Choroid plexus epithelial cell (primary cell): ENCODE data around the gene AMDHD1.

ENCODE experiments used
- DNase-seq: peaks from one replicate; pipeline ENCODE4 v3.0.0-alpha.2; 2010; ENCODE audit warnings: low read depth
- H3K4me3 ChIP-seq: 2 replicates; pipeline ENCODE4 v1.5.1; 2011; ENCODE audit warnings: low read depth, mild to moderate bottlenecking, control low read depth, low read length, moderate library complexity
- TF ChIP-seq, protein P1 (sequence below): conservative IDR thresholded peaks from 2 replicates; pipeline ENCODE4 v1.5.1; 2011; ENCODE audit warnings: low read depth, mild to moderate bottlenecking, control low read depth, inconsistent platforms, low read length, moderate library complexity

Gene AMDHD1

DNA sequence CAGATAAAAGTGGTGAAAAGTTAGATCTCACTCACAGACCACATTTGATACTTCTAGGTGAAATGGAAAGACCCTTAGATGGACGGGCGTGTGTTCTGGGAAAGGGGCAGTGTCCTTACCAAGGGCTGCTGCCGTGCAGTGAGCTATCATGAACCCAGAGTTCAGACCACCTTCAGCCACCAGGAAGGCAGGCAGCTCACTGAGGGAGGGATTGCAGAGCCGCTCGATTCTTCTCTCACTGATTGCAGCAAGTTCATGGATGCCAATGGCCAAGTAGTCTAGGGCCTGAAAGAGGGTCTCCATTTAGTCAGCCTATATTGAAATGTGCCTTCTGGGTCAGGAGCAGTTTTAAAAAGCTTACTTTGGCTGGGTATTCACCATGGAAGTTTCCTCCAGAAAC, 37.3 kb downstream of the AMDHD1 start:
- no peak overlapping the region for H3K4me3 ChIP-seq
- TF ChIP-seq, protein P1, sequence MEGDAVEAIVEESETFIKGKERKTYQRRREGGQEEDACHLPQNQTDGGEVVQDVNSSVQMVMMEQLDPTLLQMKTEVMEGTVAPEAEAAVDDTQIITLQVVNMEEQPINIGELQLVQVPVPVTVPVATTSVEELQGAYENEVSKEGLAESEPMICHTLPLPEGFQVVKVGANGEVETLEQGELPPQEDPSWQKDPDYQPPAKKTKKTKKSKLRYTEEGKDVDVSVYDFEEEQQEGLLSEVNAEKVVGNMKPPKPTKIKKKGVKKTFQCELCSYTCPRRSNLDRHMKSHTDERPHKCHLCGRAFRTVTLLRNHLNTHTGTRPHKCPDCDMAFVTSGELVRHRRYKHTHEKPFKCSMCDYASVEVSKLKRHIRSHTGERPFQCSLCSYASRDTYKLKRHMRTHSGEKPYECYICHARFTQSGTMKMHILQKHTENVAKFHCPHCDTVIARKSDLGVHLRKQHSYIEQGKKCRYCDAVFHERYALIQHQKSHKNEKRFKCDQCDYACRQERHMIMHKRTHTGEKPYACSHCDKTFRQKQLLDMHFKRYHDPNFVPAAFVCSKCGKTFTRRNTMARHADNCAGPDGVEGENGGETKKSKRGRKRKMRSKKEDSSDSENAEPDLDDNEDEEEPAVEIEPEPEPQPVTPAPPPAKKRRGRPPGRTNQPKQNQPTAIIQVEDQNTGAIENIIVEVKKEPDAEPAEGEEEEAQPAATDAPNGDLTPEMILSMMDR: no peak
- no peak for DNase-seq

DNA sequence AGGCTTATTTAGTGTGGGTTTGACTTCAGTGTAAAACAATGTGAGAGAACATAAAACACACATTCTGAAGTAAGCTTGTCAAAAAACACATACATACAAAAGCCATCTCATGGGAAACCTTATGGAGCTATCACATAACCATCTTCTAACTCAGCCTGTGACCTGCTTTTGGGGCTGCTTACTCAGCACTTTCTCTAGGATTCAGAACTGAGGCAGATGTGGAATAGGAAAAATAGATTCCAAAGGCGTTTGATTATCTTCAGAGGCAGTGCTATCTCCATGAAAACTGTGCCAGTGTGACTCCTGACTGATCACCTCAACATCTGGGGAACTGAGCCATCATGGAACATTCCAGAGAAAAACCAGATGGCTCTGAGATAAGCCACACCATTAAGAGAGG, 39.5 kb downstream of the AMDHD1 start:
- no peak for DNase-seq
- TF ChIP-seq, protein P1: no peak
- no peak overlapping the region for H3K4me3 ChIP-seq

DNA sequence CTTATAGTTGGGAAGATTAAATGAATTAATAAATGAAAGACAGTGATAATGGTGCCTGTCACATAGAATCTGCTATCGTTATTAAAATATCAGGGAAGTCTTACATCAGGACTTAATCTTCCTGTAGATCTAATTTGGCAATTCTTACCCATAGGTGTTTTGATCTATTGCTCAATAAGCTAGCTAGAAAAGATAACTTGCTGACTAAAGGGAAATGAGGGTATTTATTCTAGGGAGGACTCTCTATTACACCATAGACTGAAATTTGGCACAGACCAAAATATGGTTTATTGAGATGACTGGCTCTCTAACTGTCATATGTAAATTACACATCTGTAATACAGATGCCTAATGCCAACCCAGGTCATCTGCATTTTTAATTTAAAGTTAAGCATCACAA, 41.6 kb downstream of the AMDHD1 start:
- TF ChIP-seq, protein P1: no peak
- DNase-seq: no peak
- H3K4me3 ChIP-seq: no peak overlapping the region

DNA sequence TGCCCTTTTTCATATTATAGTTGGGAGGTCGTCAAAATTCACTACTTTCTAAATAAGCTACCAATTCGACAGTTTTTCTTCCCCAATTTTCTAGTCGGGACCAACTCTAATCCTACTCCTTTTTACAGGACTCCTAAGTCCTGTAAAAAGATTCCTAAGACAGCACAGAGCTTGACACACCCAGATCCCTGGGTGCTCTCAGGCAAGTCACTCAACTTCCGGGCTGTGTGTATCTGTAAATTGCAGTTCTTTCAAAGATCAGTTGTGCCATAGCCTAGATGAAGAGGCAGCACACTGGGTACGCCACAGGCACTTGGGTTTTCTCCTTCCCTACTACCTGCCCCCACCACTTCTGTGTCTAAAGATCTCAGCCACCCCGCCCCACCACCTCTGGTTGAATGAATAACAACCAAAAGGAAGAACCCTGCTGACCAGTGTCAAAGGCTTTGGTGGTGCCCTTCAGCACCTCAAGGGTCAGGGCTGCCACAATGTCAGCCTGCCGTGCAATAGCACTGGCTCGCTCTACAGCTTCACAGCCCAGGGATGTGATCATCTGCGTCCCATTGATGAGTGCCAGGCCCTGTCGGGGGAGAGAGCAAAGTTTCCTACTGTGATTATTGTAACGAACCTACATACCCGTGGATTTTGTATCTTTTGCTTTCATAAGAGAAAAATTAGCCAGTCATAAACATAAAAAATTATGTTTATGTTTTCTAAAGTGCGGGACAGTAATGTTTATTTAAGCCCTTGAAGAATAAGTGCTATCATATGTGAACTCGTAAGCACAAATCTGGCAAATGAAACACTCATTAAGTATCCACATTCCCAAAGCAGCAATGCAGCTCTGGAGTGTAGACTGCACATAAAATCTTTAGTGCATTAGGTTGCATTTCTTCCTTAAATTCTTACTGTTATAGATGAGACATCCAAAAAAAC, 43.8 kb downstream of the AMDHD1 start:
- H3K4me3 ChIP-seq: no peak overlapping the region
- no peak for DNase-seq
- TF ChIP-seq, protein P1: no peak

DNA sequence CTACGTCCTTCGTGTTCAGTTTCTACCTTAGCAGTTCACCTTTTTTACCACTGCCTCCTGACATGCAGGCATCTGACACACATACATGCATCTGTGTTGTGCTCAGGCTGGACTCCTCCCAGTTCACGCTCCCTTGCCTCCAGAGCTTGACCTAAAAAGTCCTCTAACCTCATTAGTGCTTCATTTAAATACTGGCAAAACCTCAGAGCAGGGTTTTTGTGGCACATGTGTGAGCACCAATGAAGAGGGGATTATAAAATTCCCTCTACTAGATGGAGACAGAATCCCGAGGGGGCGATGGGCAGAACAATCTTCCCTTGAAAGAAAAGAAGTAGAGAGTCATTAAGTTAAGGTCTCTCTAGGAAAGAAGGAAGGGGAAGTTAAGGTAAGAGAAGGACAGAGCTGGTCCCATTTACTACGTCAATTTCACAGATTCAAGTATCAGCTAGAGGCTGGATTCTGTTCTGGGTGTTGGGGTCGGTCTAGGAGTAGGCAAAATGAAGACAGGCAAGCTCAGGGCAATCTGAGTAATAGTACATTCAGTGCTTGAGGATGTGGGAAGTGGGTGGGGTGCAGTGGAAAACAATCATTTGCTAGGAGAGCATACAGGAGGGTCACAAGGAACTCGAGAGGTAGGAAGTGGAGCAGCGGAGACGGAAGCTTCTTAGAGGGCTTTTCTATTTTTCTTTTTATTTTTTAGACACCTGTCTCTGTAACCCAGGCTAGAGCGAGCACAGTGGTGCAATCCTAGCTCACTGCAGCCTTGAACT, 45.6 kb downstream of the AMDHD1 start:
- H3K4me3 ChIP-seq: no peak overlapping the region
- TF ChIP-seq, protein P1: no peak
- no peak for DNase-seq

DNA sequence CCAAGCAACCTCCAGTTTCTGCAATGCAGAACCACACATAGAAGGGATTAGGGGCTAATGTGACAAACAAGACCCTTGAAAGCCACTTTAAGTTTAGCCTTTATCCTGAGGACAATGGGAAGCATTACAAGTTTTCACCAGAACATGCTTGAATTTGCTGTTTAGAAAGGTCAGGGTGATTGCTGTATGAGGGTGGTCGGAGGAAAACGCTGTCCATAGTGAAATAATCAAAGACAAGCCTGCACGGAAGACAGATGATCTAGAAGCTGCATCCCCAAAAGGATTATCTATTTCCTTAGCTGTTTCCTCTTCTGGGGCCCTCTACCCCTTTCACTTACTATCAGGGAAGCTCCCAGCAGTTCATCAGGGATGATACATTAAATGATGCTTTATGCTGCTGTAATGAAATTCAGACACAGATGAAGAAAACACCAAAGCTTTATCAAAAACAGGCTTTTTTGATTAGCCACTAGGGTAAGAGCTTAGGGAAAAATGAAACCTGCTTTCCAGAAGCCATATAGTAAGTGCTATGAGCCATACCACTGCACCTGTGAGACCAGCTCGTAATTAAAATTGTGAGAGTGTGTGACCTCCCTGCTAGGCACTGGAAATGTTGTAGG, 46.5 kb downstream of the AMDHD1 start:
- TF ChIP-seq, protein P1: no peak
- no peak for DNase-seq
- H3K4me3 ChIP-seq: no peak overlapping the region
